Measurements from ENCODE around the gene CACNA1C. TPM values are rescaled to one million over a fixed set of nuclear protein-coding genes. Genes with fewer than 3 reads are reported as not detected.
A peak's percentile ranks its signal among the peaks of the same experiment; 100 is the strongest.

Gene CACNA1C
- total and polyA plus RNA-seq, 2 of the 4 experiments (the other 2 are of a cell fraction) = 1.6 to 2.6 TPM

GRCh38 chr12:2607881-2608607 lies 555.3 kb downstream of the CACNA1C start:
- Histone ChIP-seq H3K56ac (ENCODE audit: extremely low read depth, insufficient read depth, low read length) (no peak overlapping the region), H3K36me3 (ENCODE audit: control insufficient read depth, insufficient read depth, low read length) (peaks cover 38% of the 10 kb centered on the region), H2AK9ac (replicated peaks; ENCODE audit: low read depth, low read length, poor library complexity) (no peak overlapping the region), H3K27ac (ENCODE audit: insufficient read depth, low read length) (no peak overlapping the region), H3K79me1 (ENCODE audit: low read depth in 1 of 2, low read length in 2 of 2) (no peaks in the 10 kb centered on the region), H3K23ac (ENCODE audit: low read depth, low read length) (no peak overlapping the region), H3K4me3 (ENCODE audit: insufficient read depth, low read depth, low read length) (no peak overlapping the region), H2BK120ac (ENCODE audit: low read depth, low read length) (no peak overlapping the region), H3K27me3 (ENCODE audit: control insufficient read depth, insufficient read depth, low read length) (no peaks in the 10 kb centered on the region), H2AFZ (replicated peaks; ENCODE audit: low read length, poor library complexity) (no peak overlapping the region), H4K5ac (ENCODE audit: low read depth, low read length) (no peak overlapping the region), H3K14ac (replicated peaks; ENCODE audit: low read depth, low read length) (no peak overlapping the region), H3K18ac (ENCODE audit: low read depth, low read length) (no peak overlapping the region; the same call in 1 of the 2 replicates), H2BK15ac (ENCODE audit: low read depth, low read length) (no peak overlapping the region), H2AK5ac (ENCODE audit: low read depth, low read length) (no peak overlapping the region), H3K4ac (ENCODE audit: low read depth, low read length) (no peak overlapping the region), H3K9me1 (ENCODE audit: insufficient read depth, low read length) (peaks cover 9% of the 10 kb centered on the region; the same call in 1 of the 2 replicates), H3K9me3 (ENCODE audit: control insufficient read depth, insufficient read depth, low read length) (no peaks in the 10 kb centered on the region), H4K91ac (ENCODE audit: insufficient read depth, low read depth, low read length) (no peak overlapping the region), H4K20me1 (ENCODE audit: insufficient read depth, low read length) (no peaks in the 10 kb centered on the region; the same call in 1 of the 2 replicates), H3K4me2 (ENCODE audit: low read depth, low read length) (no peak overlapping the region), H2BK5ac (ENCODE audit: low read depth, low read length, poor library complexity, severe bottlenecking) (no peak overlapping the region), H3K4me1 (ENCODE audit: control insufficient read depth, insufficient read depth, low read length) (peaks cover 11% of the 10 kb centered on the region), H2BK20ac (ENCODE audit: low read depth, low read length) (no peak overlapping the region), H3K9ac (ENCODE audit: low read depth, low read length) (no peak overlapping the region), H4K8ac (ENCODE audit: low read depth in 2 of 2, low read length in 2 of 2) (no peak overlapping the region)
- TF ChIP-seq MXI1 (IDR thresholded peaks at IDR 0.05; ENCODE audit: borderline replicate concordance, low read depth, low read length) = no peak
- no peak for TF ChIP-seq USF2 (IDR thresholded peaks at IDR 0.05; ENCODE audit: low read depth, low read length)
- no peak for TF ChIP-seq MAFK (IDR thresholded peaks at IDR 0.05; ENCODE audit: low read depth, low read length)
- TF ChIP-seq CHD1 (IDR thresholded peaks at IDR 0.05; ENCODE audit: low read depth, low read length) = no peak
- TF ChIP-seq RFX5 (IDR thresholded peaks at IDR 0.05; ENCODE audit: low read depth, low read length) = no peak
- no peak for TF ChIP-seq CEBPB (IDR thresholded peaks at IDR 0.05; ENCODE audit: low read depth, low read length)
- TF ChIP-seq MAZ (IDR thresholded peaks at IDR 0.05; ENCODE audit: borderline replicate concordance, low read depth, low read length) = no peak
- no peak for TF ChIP-seq RAD21 (IDR thresholded peaks at IDR 0.05; ENCODE audit: low read length)
- no peak for TF ChIP-seq ELK1 (IDR thresholded peaks at IDR 0.05; ENCODE audit: borderline replicate concordance, low read depth, low read length)
- TF ChIP-seq FOS (IDR thresholded peaks at IDR 0.05; ENCODE audit: low read depth, low read length) = no peak; the same call in 1 of the 2 replicates
- no peak for TF ChIP-seq RCOR1 (IDR thresholded peaks at IDR 0.05; ENCODE audit: insufficient replicate concordance, low read length)
- in situ Hi-C loops (cut with MboI; ENCODE audit: low sequenced_read_pairs) = no loop called here
- ChIA-PET CTCF (interaction anchor here (0.7 kb wide), 1 partner anchor 267 kb away, joined by 4 read pairs; no protein-coding TSS in a partner anchor), POLR2A (ENCODE audit: unreplicated experiment) (no interaction called here)
- no TSS peak for BruUV-seq (replicated peaks)
- DNase-seq (peak; percentile 50), ATAC-seq (ENCODE audit: low read depth) (peak; percentile 87)
- 96% methylated on average over 5 of the region's 10 CpGs; no CpG with 5 or more reads in 1 of the 2 experiments for WGBS, 2 experiments (ENCODE audit: extremely low coverage in 2 of 2, insufficient read length in 1 of 2)
- intact Hi-C loops (cut with micrococcal nuclease) = no loop called here
- dilution Hi-C loops (cut with HindIII; ENCODE audit: low sequenced_read_pairs, unreplicated experiment) = no loop called here

Measured in IMR-90 (cell line).